OCI-LY3 (cell line): ENCODE measurements around the gene CDH23.

Source experiments
- H2AFZ ChIP-seq: fragments of 200-600, 300-600 bp; shearing (Covaris generic); 2 replicates; pipeline ENCODE4 v1.6.0; 2014; ENCODE audit warnings: antibody characterized with exemption, low read depth, low read length
- H3K27ac ChIP-seq: fragments of 200-600, 300-600 bp; sonication (generic); 2 replicates; pipeline ENCODE4 v1.5.1; 2014; ENCODE audit warnings: mild to moderate bottlenecking, low read length, moderate library complexity, mixed read lengths
- H3K27me3 ChIP-seq: fragments of 200-600, 300-600 bp; sonication (generic); 2 replicates; pipeline ENCODE4 v1.6.1; 2014; ENCODE audit warnings: low read depth, low read length, mixed read lengths
- H3K36me3 ChIP-seq: fragments of 200-600, 300-600 bp; sonication (generic); replicated peaks from 2 replicates; pipeline ENCODE3; 2014; ENCODE audit warnings: low read depth, low read length, mixed read lengths
- H3K4me1 ChIP-seq: fragments of 300-600, 200-600 bp; sonication (generic); 2 replicates; pipeline ENCODE4 v1.6.1; 2014; ENCODE audit warnings: low read length, mixed read lengths
- H3K4me2 ChIP-seq: fragments of 200-600, 300-600 bp; sonication (generic); 2 replicates; pipeline ENCODE4 v1.6.1; 2014; ENCODE audit warnings: low read length, mixed read lengths
- H3K4me3 ChIP-seq: fragments of 300-600, 200-600 bp; sonication (generic); 2 replicates; pipeline ENCODE4 v1.5.1; 2014; ENCODE audit warnings: antibody characterized with exemption, mild to moderate bottlenecking, low read length, moderate library complexity
- H3K79me2 ChIP-seq: fragments of 300-600, 200-600 bp; shearing (Covaris generic); 2 replicates; pipeline ENCODE4 v1.6.1; 2014; ENCODE audit warnings: mild to moderate bottlenecking, low read length, mixed read lengths
- H3K9ac ChIP-seq: fragments of 300-600, 200-600 bp; shearing (Covaris generic); 2 replicates; pipeline ENCODE4 v1.6.0; 2014; ENCODE audit warnings: mild to moderate bottlenecking, low read length, moderate library complexity
- H3K9me3 ChIP-seq: fragments of 200-600, 300-600 bp; shearing (Covaris generic); 2 replicates; pipeline ENCODE4 v1.6.1; 2014; ENCODE audit warnings: low read length, mixed read lengths; ENCODE audit not compliant: insufficient read depth
- H4K20me1 ChIP-seq: fragments of 200-600, 300-600 bp; sonication (generic); 2 replicates; pipeline ENCODE4 v1.6.1; 2016; ENCODE audit warnings: low read length, mixed read lengths; ENCODE audit not compliant: insufficient read depth
- EZH2phosphoT487 ChIP-seq: fragments of 200-600 bp; shearing (Covaris generic); IDR thresholded peaks from 2 replicates; pipeline ENCODE4 v1.6.1; 2018; ENCODE audit warnings: antibody characterized with exemption, mixed run types, low read depth
- TF ChIP-seq, protein P1 (sequence below): fragments of 200-600, 300-600 bp; sonication (generic); IDR thresholded peaks from 2 replicates; pipeline ENCODE4 v1.5.1; 2014; ENCODE audit warnings: antibody characterized with exemption, low read length, low read depth

Gene CDH23

DNA sequence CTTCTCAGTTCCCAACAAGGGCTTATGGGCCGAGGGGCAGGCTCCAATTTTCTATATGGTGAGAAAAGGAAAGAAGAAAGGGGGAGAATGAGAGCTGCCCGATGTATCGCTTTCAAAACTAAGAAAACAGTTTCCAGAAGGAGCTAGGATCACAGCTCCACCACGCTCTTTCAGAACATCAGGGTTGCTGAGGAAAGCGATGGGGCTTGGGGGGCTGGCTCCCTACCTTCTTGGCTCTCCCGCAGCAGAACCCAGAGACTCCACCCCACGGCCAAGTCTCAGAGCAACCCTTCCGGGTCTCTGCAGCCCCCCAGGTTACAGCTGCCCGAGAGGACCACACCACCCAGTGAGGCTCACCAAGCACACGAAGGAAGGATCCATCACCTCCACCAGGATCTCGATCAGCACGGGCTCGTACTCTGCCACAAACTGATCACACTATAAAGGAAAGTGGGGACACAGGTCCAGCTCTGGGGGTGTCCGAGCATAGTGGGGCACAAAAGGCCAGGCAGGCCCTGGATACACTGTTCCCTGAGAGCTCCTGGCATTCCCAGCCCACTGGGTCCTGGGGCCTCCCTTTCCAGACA lies 422.0 kb downstream of the CDH23 start:
- Histone ChIP-seq H3K27me3 (no peaks in the 10 kb centered on the region), H3K4me1 (no peaks in the 10 kb centered on the region), H3K9ac (no peak overlapping the region), H3K4me3 (no peak overlapping the region), H3K9me3 (no peaks in the 10 kb centered on the region), H4K20me1 (no peaks in the 10 kb centered on the region), H3K27ac (no peak overlapping the region), H3K36me3 (peaks cover 15% of the 10 kb centered on the region), H3K79me2 (no peaks in the 10 kb centered on the region), H2AFZ (no peak overlapping the region), H3K4me2 (no peak overlapping the region)
- no peak for TF ChIP-seq EZH2phosphoT487
- TF ChIP-seq, protein P1, sequence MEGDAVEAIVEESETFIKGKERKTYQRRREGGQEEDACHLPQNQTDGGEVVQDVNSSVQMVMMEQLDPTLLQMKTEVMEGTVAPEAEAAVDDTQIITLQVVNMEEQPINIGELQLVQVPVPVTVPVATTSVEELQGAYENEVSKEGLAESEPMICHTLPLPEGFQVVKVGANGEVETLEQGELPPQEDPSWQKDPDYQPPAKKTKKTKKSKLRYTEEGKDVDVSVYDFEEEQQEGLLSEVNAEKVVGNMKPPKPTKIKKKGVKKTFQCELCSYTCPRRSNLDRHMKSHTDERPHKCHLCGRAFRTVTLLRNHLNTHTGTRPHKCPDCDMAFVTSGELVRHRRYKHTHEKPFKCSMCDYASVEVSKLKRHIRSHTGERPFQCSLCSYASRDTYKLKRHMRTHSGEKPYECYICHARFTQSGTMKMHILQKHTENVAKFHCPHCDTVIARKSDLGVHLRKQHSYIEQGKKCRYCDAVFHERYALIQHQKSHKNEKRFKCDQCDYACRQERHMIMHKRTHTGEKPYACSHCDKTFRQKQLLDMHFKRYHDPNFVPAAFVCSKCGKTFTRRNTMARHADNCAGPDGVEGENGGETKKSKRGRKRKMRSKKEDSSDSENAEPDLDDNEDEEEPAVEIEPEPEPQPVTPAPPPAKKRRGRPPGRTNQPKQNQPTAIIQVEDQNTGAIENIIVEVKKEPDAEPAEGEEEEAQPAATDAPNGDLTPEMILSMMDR, result no peak

DNA sequence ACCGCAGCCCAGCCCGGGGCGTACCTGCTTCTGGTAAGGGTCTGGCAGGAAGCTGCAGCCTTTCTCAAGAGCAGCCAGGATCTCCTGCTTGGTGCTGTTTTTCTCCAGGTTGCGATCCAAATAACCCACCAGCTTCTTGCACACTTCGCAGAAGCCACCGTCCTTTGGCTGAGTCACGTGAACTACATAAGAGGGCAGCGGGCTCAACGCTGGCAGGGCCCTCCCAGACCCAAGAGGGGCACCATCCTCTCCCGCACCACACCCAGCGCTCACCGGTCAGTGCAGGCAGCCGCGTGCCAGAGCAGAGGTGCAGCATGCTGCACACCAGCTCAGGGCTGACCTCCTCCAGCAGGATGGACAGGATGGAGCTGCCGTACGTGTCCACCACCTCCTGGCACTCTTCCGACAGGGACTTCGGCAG lies 422.7 kb downstream of the CDH23 start:
- no peak overlapping the region for H3K4me2 ChIP-seq
- no peaks in the 10 kb centered on the region for H3K79me2 ChIP-seq
- TF ChIP-seq, protein P1, result no peak
- no peak for TF ChIP-seq EZH2phosphoT487
- H3K4me1 ChIP-seq, result no peaks in the 10 kb centered on the region
- no peaks in the 10 kb centered on the region for H4K20me1 ChIP-seq
- no peaks in the 10 kb centered on the region for H3K27me3 ChIP-seq
- H3K36me3 ChIP-seq, result peaks cover 19% of the 10 kb centered on the region
- no peak overlapping the region for H2AFZ ChIP-seq
- no peak overlapping the region for H3K27ac ChIP-seq
- H3K9me3 ChIP-seq, result no peaks in the 10 kb centered on the region
- H3K9ac ChIP-seq, result no peak overlapping the region
- no peak overlapping the region for H3K4me3 ChIP-seq

DNA sequence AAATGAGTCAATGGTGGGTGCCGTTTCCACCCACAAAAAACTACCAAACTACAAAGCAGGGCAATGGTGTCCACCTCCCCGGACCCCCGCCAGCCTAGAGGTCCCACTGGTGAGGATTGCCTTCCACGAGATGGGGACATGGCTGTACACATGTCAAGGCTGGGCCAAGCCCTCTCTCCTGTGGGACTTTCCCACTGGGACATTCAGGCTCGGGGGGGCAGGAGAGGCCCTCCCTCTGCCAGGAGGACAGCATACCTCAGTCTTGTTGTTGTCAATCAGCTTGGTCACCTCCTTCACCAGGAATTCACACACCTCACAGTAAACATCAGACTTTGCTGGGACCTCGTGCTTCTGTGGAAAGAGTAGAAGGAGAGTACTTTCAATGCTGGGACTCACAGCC lies 423.3 kb downstream of the CDH23 start:
- Histone ChIP-seq H3K4me3 (no peak overlapping the region), H2AFZ (no peak overlapping the region), H4K20me1 (no peaks in the 10 kb centered on the region), H3K4me2 (no peak overlapping the region), H3K9ac (no peak overlapping the region), H3K27ac (no peak overlapping the region), H3K27me3 (no peaks in the 10 kb centered on the region), H3K36me3 (peaks cover 20% of the 10 kb centered on the region), H3K79me2 (no peaks in the 10 kb centered on the region), H3K9me3 (no peaks in the 10 kb centered on the region), H3K4me1 (no peaks in the 10 kb centered on the region)
- no peak for TF ChIP-seq EZH2phosphoT487
- TF ChIP-seq, protein P1, result no peak

DNA sequence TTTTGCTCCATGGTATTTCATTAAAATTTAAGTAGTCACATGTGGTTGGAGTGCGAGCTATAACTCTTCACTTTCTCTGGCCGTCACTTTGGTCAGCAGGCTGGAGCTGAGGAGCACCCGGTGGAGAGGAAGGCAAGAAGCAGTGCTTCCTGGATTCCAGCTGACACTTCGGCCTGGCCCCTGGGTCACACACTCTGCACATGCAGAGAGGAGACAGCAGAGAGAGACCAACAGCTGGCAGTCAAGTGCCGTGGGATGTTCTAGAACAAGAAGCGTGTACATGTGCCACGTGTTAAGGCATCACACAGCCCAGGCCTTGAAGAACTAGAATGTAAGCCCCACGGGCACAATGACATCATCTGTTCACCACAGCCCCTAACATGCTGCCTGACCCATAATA lies 424.2 kb downstream of the CDH23 start:
- Histone ChIP-seq H3K9me3 (no peaks in the 10 kb centered on the region), H3K4me3 (no peak overlapping the region), H3K27me3 (no peaks in the 10 kb centered on the region), H3K9ac (no peak overlapping the region), H3K36me3 (peaks cover 28% of the 10 kb centered on the region), H4K20me1 (no peaks in the 10 kb centered on the region), H3K4me1 (no peaks in the 10 kb centered on the region), H3K4me2 (no peak overlapping the region), H3K79me2 (no peaks in the 10 kb centered on the region), H3K27ac (no peak overlapping the region), H2AFZ (no peak overlapping the region)
- no peak for TF ChIP-seq EZH2phosphoT487
- TF ChIP-seq, protein P1, result no peak
